Nucleus accumbens (tissue), 56 donors: ENCODE data around the gene CLN3.
"Not testable (repeated sequence)": the region's sequence is repeated elsewhere in the genome, so short reads cannot be mapped to it uniquely, and the experiment has no call there.

Experiments used
- DNase-seq, 56 donors: peaks; one replicate each; lab custom pipeline; 2025; lab: John Stamatoyannopoulos, UW

CLN3 gene

GRCh38 chr16:28491970-28492474, at the start of gene CLN3:
Gene CLN3, minus strand, starts transcription at chr16:28492074. Its CDS starts 315 bp downstream, at chr16:28491759.
- peak; percentile 45 to 97 (median 90) for DNase-seq

- DNase-seq, result no peak
Measured at GRCh38 chr16:28540346-28540745, 48.5 kb upstream of the CLN3 start.

GRCh38 chr16:28538733-28539596, 47.1 kb upstream of the CLN3 start, which contains the start of gene NUPR1:
Gene NUPR1, minus strand, starts transcription at chr16:28538974. Its CDS starts 67 bp downstream, at chr16:28538907.
- peak in 53 of 56 donors; percentile 3 to 88 (median 42) for DNase-seq

- DNase-seq, result peak in 1 of 56 donors; percentile 9
Measured at GRCh38 chr16:28537964-28538732, 46.3 kb upstream of the CLN3 start.

GRCh38 chr16:28537076-28537475, 45.2 kb upstream of the CLN3 start:
- DNase-seq, result no peak

GRCh38 chr16:28534542-28535373, 42.9 kb upstream of the CLN3 start:
- peak in 1 of 56 donors; percentile 20 for DNase-seq

- DNase-seq, result no peak
Measured at GRCh38 chr16:28532940-28533647, 41.2 kb upstream of the CLN3 start.

- peak in 5 of 56 donors; percentile 2 to 41 (median 17) for DNase-seq
Measured at GRCh38 chr16:28531777-28532744, 40.2 kb upstream of the CLN3 start.

GRCh38 chr16:28529124-28529523, 37.2 kb upstream of the CLN3 start:
- DNase-seq, result no peak

- no peak for DNase-seq
Measured at GRCh38 chr16:28528463-28528867, 36.6 kb upstream of the CLN3 start.

GRCh38 chr16:28527985-28528384, 36.1 kb upstream of the CLN3 start:
- no peak for DNase-seq

- DNase-seq, result not testable (repeated sequence)
Measured at GRCh38 chr16:28527100-28527785, 35.4 kb upstream of the CLN3 start.

GRCh38 chr16:28526201-28527099, 34.6 kb upstream of the CLN3 start:
- DNase-seq, result no peak

- DNase-seq, result no peak
Measured at GRCh38 chr16:28524681-28525171, 32.9 kb upstream of the CLN3 start.

GRCh38 chr16:28522792-28523191, 30.9 kb upstream of the CLN3 start:
- DNase-seq, result no peak

GRCh38 chr16:28521436-28521835, 29.6 kb upstream of the CLN3 start:
- no peak for DNase-seq

GRCh38 chr16:28520672-28521071, 28.8 kb upstream of the CLN3 start:
- DNase-seq, result no peak
